Endothelial cell of umbilical vein (primary cell): Measurements from ENCODE around the gene NARS2. TPM values are rescaled to one million over a fixed set of nuclear protein-coding genes. Genes with fewer than 3 reads are reported as not detected.

Experiments used
- BruUV-seq: library from RNA; stranded (reverse); fragments of 400-500 nt; replicated peaks from 2 replicates; lab custom pipeline; 2021; lab: Mats Ljungman, UMichigan
- CTCF ChIA-PET: fragments of 300-600, 350-600 bp; sonication (Branson Sonifier 250); formaldehyde crosslinking; loops from one replicate; lab custom pipeline; 2021; ENCODE audit warnings: antibody characterized with exemption, inconsistent platforms; lab: Charles Lee
- POLR2A ChIA-PET: fragments of 300-600, 350-600 bp; sonication (Branson Sonifier 250); formaldehyde crosslinking; loops from one replicate; lab custom pipeline; 2021; ENCODE audit warnings: antibody characterized with exemption, inconsistent platforms; lab: Charles Lee
- DNase-seq: peaks from one replicate; pipeline ENCODE4 v3.0.0-alpha.2; 2011; ENCODE audit warnings: low read depth, low spot score
- FAIRE-seq: peaks from 2 replicates; lab custom pipeline; 2011; peaks lifted over from hg19 to GRCh38; lab: Jason Lieb, UNC
- H2AFZ ChIP-seq: 2 replicates; pipeline ENCODE4 v1.6.0; 2012; ENCODE audit warnings: low read depth, low read length, control low read depth, inconsistent platforms
- H3K27ac ChIP-seq: 2 replicates; pipeline ENCODE4 v1.5.1; 2011; ENCODE audit warnings: low read depth, mild to moderate bottlenecking, control low read depth, low read length, moderate library complexity; ENCODE audit not compliant: insufficient read depth
- H3K27me3 ChIP-seq, 2 experiments: 2 replicates each; pipeline versions ENCODE4 v1.6.0 to v1.6.1; 2011; ENCODE audit warnings: low read length in 2 of 2, mixed read lengths in 1 of 2; ENCODE audit not compliant: control insufficient read depth in 2 of 2, insufficient read depth in 2 of 2
- H3K36me3 ChIP-seq, 2 experiments: 2 replicates in 1 of 2; 3 replicates in 1 of 2; pipeline ENCODE4 v1.5.1; 2011; ENCODE audit warnings: low read length in 2 of 2, mild to moderate bottlenecking in 1 of 2, moderate library complexity in 1 of 2; ENCODE audit not compliant: control insufficient read depth in 2 of 2, insufficient read depth in 2 of 2; ENCODE audit errors: extremely low read depth in 1 of 2
- H3K4me1 ChIP-seq: 3 replicates; pipeline ENCODE4 v1.5.1; 2011; ENCODE audit warnings: mild to moderate bottlenecking, low read length; ENCODE audit not compliant: control insufficient read depth, insufficient read depth; ENCODE audit errors: extremely low read depth
- H3K4me2 ChIP-seq: 2 replicates; pipeline ENCODE4 v1.6.1; 2011; ENCODE audit warnings: low read length, control low read depth, mixed read lengths; ENCODE audit not compliant: insufficient read depth
- H3K4me3 ChIP-seq, 3 experiments: fragments of 200-600 bp in 1 of 3; sonication (generic), shearing (Covaris generic) in 1 of 3; replicated peaks in 1 of 3; 2 replicates each; pipeline ENCODE4 v1.5.1; 2011 to 2016; ENCODE audit warnings: control low read depth in 3 of 3, low read length in 3 of 3, mild to moderate bottlenecking in 2 of 3, inconsistent platforms in 1 of 3, low read depth in 1 of 3, moderate library complexity in 1 of 3; ENCODE audit not compliant: insufficient read depth in 1 of 3
- H3K79me2 ChIP-seq: 2 replicates; pipeline ENCODE4 v1.6.0; 2012; ENCODE audit warnings: low read length, inconsistent platforms; ENCODE audit not compliant: control insufficient read depth, insufficient read depth
- H3K9ac ChIP-seq: replicated peaks from 2 replicates; pipeline ENCODE3; 2011; ENCODE audit warnings: low read length, control low read depth; ENCODE audit not compliant: insufficient read depth; ENCODE audit errors: extremely low read depth
- H3K9me1 ChIP-seq: replicated peaks from 3 replicates; pipeline ENCODE4 v1.6.0; 2011; ENCODE audit warnings: mild to moderate bottlenecking, low read length; ENCODE audit not compliant: control insufficient read depth, insufficient read depth; ENCODE audit errors: extremely low read depth
- H3K9me3 ChIP-seq: replicated peaks from 2 replicates; pipeline ENCODE4 v1.5.1; 2012; ENCODE audit warnings: low read length, inconsistent platforms; ENCODE audit not compliant: control insufficient read depth, insufficient read depth
- H4K20me1 ChIP-seq: replicated peaks from 2 replicates; pipeline ENCODE3; 2011; ENCODE audit warnings: mild to moderate bottlenecking, low read length; ENCODE audit not compliant: control insufficient read depth, insufficient read depth; ENCODE audit errors: extremely low read depth
- EZH2 ChIP-seq: IDR thresholded peaks from 2 replicates; pipeline ENCODE4 v1.6.1; 2012; ENCODE audit warnings: borderline replicate concordance, low read depth, mild to moderate bottlenecking, moderate library complexity, low read length, inconsistent platforms; ENCODE audit not compliant: severe bottlenecking
- FOS ChIP-seq: IDR thresholded peaks from 2 replicates; pipeline ENCODE4 v1.6.1; 2011; ENCODE audit warnings: mild to moderate bottlenecking, low read length, moderate library complexity, borderline replicate concordance; ENCODE audit not compliant: insufficient read depth
- GATA2 ChIP-seq: IDR thresholded peaks from 2 replicates; pipeline ENCODE4 v1.7.0; 2011; ENCODE audit warnings: low read depth, mild to moderate bottlenecking, moderate library complexity, mixed read lengths, low read length; ENCODE audit not compliant: insufficient read length, insufficient read depth
- JUN ChIP-seq: IDR thresholded peaks from 2 replicates; pipeline ENCODE4 v1.6.1; 2011; ENCODE audit warnings: borderline replicate concordance, low read depth; ENCODE audit not compliant: insufficient read length, insufficient read depth
- MAX ChIP-seq: IDR thresholded peaks from 2 replicates; pipeline ENCODE4 v1.6.1; 2011; ENCODE audit not compliant: insufficient read depth, insufficient read length
- MYC ChIP-seq: IDR thresholded peaks from one replicate; pipeline ENCODE4 v1.6.1; 2011; ENCODE audit warnings: mild to moderate bottlenecking, low read depth, low read length
- POLR2A ChIP-seq: IDR thresholded peaks from 2 replicates; pipeline ENCODE4 v1.6.1; 2012; ENCODE audit warnings: low read depth, mild to moderate bottlenecking, control low read depth, low read length
- POLR2AphosphoS5 ChIP-seq: IDR thresholded peaks from 2 replicates; pipeline ENCODE4 v1.6.1; 2012; ENCODE audit warnings: low read depth, mild to moderate bottlenecking, control low read depth, low read length, moderate library complexity; ENCODE audit not compliant: insufficient read depth
- dilution Hi-C: fragments of 300-500 bp; cut with MboI; formaldehyde crosslinking; loops from one replicate; pipeline ENCODE4 v1.15.0; 2019; ENCODE audit warnings: low sequenced_read_pairs; ENCODE audit not compliant: extremely low pct_ligation_motif_present
- intact Hi-C: fragments of 100-400 bp; cut with micrococcal nuclease; formaldehyde crosslinking; loops from one replicate; pipeline ENCODE4 v1.10.0; 2022
- polyA plus RNA-seq, 4 experiments: library from polyadenylated mRNA; depleted of rRNA in 3 of 4; stranded (reverse) in 3 of 4; unstranded in 1 of 4; fragments of >200 nt; gene quantifications; 2 replicates each; pipeline versions ENCODE4 v1.2.1 to v1.2.3, GENCODE V29; 2011 to 2012; ENCODE audit warnings: missing spikeins in 1 of 4
- total RNA-seq: library from RNA; stranded (reverse); gene quantifications from 2 replicates; pipeline ENCODE4 v1.2.3, GENCODE V29; 2021
- TF ChIP-seq, protein P1 (sequence below), 2 donors: IDR thresholded peaks; 1 replicate in 1 of 2; 2 replicates in 1 of 2; pipeline ENCODE4 v1.5.1; 2011; ENCODE audit warnings: low read length in 2 of 2, mild to moderate bottlenecking in 2 of 2, moderate library complexity in 2 of 2, control low read depth in 1 of 2, inconsistent platforms in 1 of 2, low read depth in 1 of 2; ENCODE audit not compliant: insufficient read depth in 1 of 2; ENCODE audit errors: extremely low read depth in 1 of 2

The NARS2 gene
- total and polyA plus RNA-seq, 2 donors (not counting 3 experiments of a cell fraction or from before 2014, with no cell fraction given): 6.9 to 16.7 TPM

DNA sequence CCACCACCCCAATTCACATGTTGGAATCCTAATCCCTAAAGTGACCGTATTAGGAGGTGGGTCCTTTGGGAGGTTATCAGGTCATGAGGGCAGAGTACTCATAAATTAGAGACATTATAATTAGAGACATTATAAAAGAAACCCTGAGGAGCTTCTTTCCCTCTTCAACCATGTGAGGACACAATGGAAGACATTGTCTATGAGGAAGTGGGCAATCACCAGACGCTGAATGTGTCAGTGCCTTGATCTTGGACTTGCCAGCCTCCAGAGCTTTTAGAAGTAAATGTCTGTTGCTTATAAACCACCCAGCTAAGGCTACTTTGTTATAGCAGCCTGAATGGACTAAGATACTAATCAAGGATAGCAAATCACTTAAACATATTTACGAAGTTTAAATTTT lies 171.8 kb downstream of the NARS2 start:
- no peak overlapping the region for H3K4me3 ChIP-seq
- dilution Hi-C loops (no loop called here), intact Hi-C loops (no loop called here)
- H3K4me1 ChIP-seq: no peaks in the 10 kb centered on the region
- H3K79me2 ChIP-seq: peaks cover 81% of the 10 kb centered on the region
- peaks cover 17% of the 10 kb centered on the region for H4K20me1 ChIP-seq
- H3K27ac ChIP-seq: no peak overlapping the region
- no peak for TF ChIP-seq GATA2
- TF ChIP-seq, protein P1, sequence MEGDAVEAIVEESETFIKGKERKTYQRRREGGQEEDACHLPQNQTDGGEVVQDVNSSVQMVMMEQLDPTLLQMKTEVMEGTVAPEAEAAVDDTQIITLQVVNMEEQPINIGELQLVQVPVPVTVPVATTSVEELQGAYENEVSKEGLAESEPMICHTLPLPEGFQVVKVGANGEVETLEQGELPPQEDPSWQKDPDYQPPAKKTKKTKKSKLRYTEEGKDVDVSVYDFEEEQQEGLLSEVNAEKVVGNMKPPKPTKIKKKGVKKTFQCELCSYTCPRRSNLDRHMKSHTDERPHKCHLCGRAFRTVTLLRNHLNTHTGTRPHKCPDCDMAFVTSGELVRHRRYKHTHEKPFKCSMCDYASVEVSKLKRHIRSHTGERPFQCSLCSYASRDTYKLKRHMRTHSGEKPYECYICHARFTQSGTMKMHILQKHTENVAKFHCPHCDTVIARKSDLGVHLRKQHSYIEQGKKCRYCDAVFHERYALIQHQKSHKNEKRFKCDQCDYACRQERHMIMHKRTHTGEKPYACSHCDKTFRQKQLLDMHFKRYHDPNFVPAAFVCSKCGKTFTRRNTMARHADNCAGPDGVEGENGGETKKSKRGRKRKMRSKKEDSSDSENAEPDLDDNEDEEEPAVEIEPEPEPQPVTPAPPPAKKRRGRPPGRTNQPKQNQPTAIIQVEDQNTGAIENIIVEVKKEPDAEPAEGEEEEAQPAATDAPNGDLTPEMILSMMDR (IDR thresholded peaks at IDR 0.05; ENCODE audit: extremely low read depth in 1 of 2, insufficient read depth in 1 of 2, low read depth in 1 of 2, low read length in 2 of 2): no peak
- no peaks in the 10 kb centered on the region for H3K36me3 ChIP-seq
- no peak overlapping the region for H2AFZ ChIP-seq
- ChIA-PET CTCF (interaction anchor here (2.1 kb wide), 1 partner anchor 161 kb away, joined by 6 read pairs; no protein-coding TSS in a partner anchor), POLR2A (no interaction called here)
- FAIRE-seq (no peak), DNase-seq (no peak)
- H3K27me3 ChIP-seq: no peaks in the 10 kb centered on the region
- no TSS peak for BruUV-seq
- no peak overlapping the region for H3K4me2 ChIP-seq
- no peaks in the 10 kb centered on the region for H3K9me3 ChIP-seq
- H3K9ac ChIP-seq: no peak overlapping the region
- H3K9me1 ChIP-seq: no peaks in the 10 kb centered on the region

- no peaks in the 10 kb centered on the region for H3K27me3 ChIP-seq
- intact Hi-C loops (no loop called here), dilution Hi-C loops (no loop called here)
- FAIRE-seq (no peak), DNase-seq (no peak)
- TF ChIP-seq POLR2AphosphoS5: no peak
- TF ChIP-seq FOS: no peak
- TF ChIP-seq JUN: no peak
- TF ChIP-seq MYC: no peak
- no peak for TF ChIP-seq EZH2
- TF ChIP-seq GATA2: no peak
- TF ChIP-seq POLR2A: no peak
- no peak for TF ChIP-seq MAX
- TF ChIP-seq, protein P1 (IDR thresholded peaks at IDR 0.05; ENCODE audit: extremely low read depth in 1 of 2, insufficient read depth in 1 of 2, low read depth in 1 of 2, low read length in 2 of 2): no peak
- no peak overlapping the region for H3K4me3 ChIP-seq
- no peak overlapping the region for H3K27ac ChIP-seq
- H3K79me2 ChIP-seq: peaks cover 75% of the 10 kb centered on the region
- peaks cover 16% of the 10 kb centered on the region for H4K20me1 ChIP-seq
- POLR2A ChIA-PET: no interaction called here
- H3K9me1 ChIP-seq: no peaks in the 10 kb centered on the region
- no peaks in the 10 kb centered on the region for H3K36me3 ChIP-seq
- no peak overlapping the region for H3K9ac ChIP-seq
- H2AFZ ChIP-seq: no peak overlapping the region
- no TSS peak for BruUV-seq
- CTCF ChIA-PET: interaction anchor here (3.1 kb wide), 1 partner anchor 16 kb away, joined by 10 read pairs; no protein-coding TSS in a partner anchor
- H3K4me2 ChIP-seq: no peak overlapping the region
- no peaks in the 10 kb centered on the region for H3K4me1 ChIP-seq
- H3K9me3 ChIP-seq: no peaks in the 10 kb centered on the region
Observed at GRCh38 chr11:78400702-78401101, 174.0 kb downstream of the NARS2 start.
